GM23338 (cell line): Measurements from ENCODE around the gene FXYD2. TPM values are rescaled to one million over a fixed set of nuclear protein-coding genes. Genes with fewer than 3 reads are reported as not detected.

Experiments
- ATAC-seq: fragments of 200-7000 bp; cut with Tn5 transposase; 3 replicates; pipeline ENCODE4 v1.9.1; 2020
- DNase-seq: peaks from one replicate; pipeline ENCODE4 v3.0.0-alpha.2; 2015; ENCODE audit warnings: low spot score
- H2AFZ ChIP-seq: fragments of 200-600 bp; sonication (generic); 2 replicates; pipeline ENCODE4 v1.8.0; 2016; ENCODE audit warnings: antibody characterized with exemption, mild to moderate bottlenecking, moderate library complexity
- H3F3A ChIP-seq: fragments of 200-600 bp; sonication (generic); replicated peaks from 2 replicates; pipeline ENCODE4 v1.8.0; 2017; ENCODE audit warnings: antibody characterized with exemption, mixed run types, low read depth
- H3K27ac ChIP-seq: fragments of 200-600 bp; sonication (generic); 2 replicates; pipeline ENCODE4 v1.6.1; 2016; ENCODE audit warnings: low read depth
- H3K27me3 ChIP-seq: fragments of 200-600 bp; sonication (generic); 2 replicates; pipeline ENCODE4 v1.8.0; 2016; ENCODE audit warnings: mild to moderate bottlenecking, mixed run types, moderate library complexity; ENCODE audit not compliant: insufficient read depth
- H3K36me3 ChIP-seq: fragments of 200-600 bp; sonication (generic); 2 replicates; pipeline ENCODE4 v1.8.0; 2016; ENCODE audit warnings: mild to moderate bottlenecking; ENCODE audit not compliant: insufficient read depth
- H3K4me1 ChIP-seq: fragments of 200-600 bp; sonication (generic); 2 replicates; pipeline ENCODE4 v1.8.0; 2016; ENCODE audit warnings: mild to moderate bottlenecking, moderate library complexity; ENCODE audit not compliant: insufficient read depth
- H3K4me2 ChIP-seq: fragments of 200-600 bp; sonication (generic); 2 replicates; pipeline ENCODE4 v1.7.1; 2017; ENCODE audit warnings: mixed run types
- H3K4me3 ChIP-seq: fragments of 200-600 bp; sonication (generic); 2 replicates; pipeline ENCODE4 v1.6.1; 2016; ENCODE audit warnings: mixed run types
- H3K79me2 ChIP-seq: fragments of 200-600 bp; sonication (generic); replicated peaks from 2 replicates; pipeline ENCODE4 v1.8.0; 2017; ENCODE audit warnings: mild to moderate bottlenecking; ENCODE audit not compliant: insufficient read depth
- H3K9me2 ChIP-seq: fragments of 200-600 bp; sonication (generic); 2 replicates; pipeline ENCODE4 v1.8.0; 2017; ENCODE audit not compliant: insufficient read depth
- H4K20me1 ChIP-seq: fragments of 200-600 bp; sonication (generic); replicated peaks from 2 replicates; pipeline ENCODE4 v1.8.0; 2017; ENCODE audit warnings: mild to moderate bottlenecking; ENCODE audit not compliant: insufficient read depth
- H3K27ac Mint-ChIP-seq: 2 replicates; pipeline ENCODE4 v1.8.0; 2020; ENCODE audit warnings: inconsistent platforms, mild to moderate bottlenecking, moderate library complexity, mixed read lengths
- H3K27me3 Mint-ChIP-seq: 3 replicates; pipeline ENCODE4 v1.8.0; 2022; ENCODE audit warnings: low read depth, mild to moderate bottlenecking, moderate library complexity, mixed read lengths, inconsistent platforms; ENCODE audit not compliant: insufficient read depth, poor library complexity
- H3K36me3 Mint-ChIP-seq: 3 replicates; pipeline ENCODE4 v1.8.0; 2021; ENCODE audit warnings: low read depth, mild to moderate bottlenecking, inconsistent platforms, moderate library complexity, mixed read lengths
- H3K4me1 Mint-ChIP-seq: 3 replicates; pipeline ENCODE4 v1.8.0; 2020; ENCODE audit warnings: mild to moderate bottlenecking, inconsistent platforms, mixed read lengths
- H3K4me3 Mint-ChIP-seq: 3 replicates; pipeline ENCODE4 v1.8.0; 2021; ENCODE audit warnings: moderate library complexity, mild to moderate bottlenecking, inconsistent platforms, mixed read lengths
- H3K9me3 Mint-ChIP-seq: 3 replicates; pipeline ENCODE4 v1.8.0; 2020; ENCODE audit warnings: moderate library complexity, mild to moderate bottlenecking, inconsistent platforms, mixed read lengths
- CREB1 ChIP-seq: fragments of 250-450 bp; sonication (Bioruptor Pico); IDR thresholded peaks from 2 replicates; pipeline ENCODE4 v1.5.0; 2020; ENCODE audit warnings: low read depth, mild to moderate bottlenecking, moderate library complexity
- EZH2 ChIP-seq: fragments of 200-600 bp; sonication (generic); IDR thresholded peaks from one replicate; pipeline ENCODE4 v1.8.0; 2017; ENCODE audit warnings: antibody characterized with exemption, mild to moderate bottlenecking, low read depth; ENCODE audit not compliant: unreplicated experiment
- EZH2phosphoT487 ChIP-seq: fragments of 200-600 bp; sonication (generic); IDR thresholded peaks from one replicate; pipeline ENCODE4 v1.8.1; 2018; ENCODE audit warnings: antibody characterized with exemption; ENCODE audit not compliant: unreplicated experiment
- JUNB ChIP-seq: IDR thresholded peaks from one replicate; pipeline ENCODE4 v1.6.1; 2016; ENCODE audit warnings: antibody characterized with exemption; ENCODE audit not compliant: unreplicated experiment
- NANOG ChIP-seq: IDR thresholded peaks from 2 replicates; pipeline ENCODE4 v1.6.1; 2016; ENCODE audit warnings: antibody characterized with exemption, borderline replicate concordance
- STAT1 ChIP-seq: IDR thresholded peaks from one replicate; pipeline ENCODE4 v1.6.1; 2016; ENCODE audit warnings: antibody characterized with exemption; ENCODE audit not compliant: unreplicated experiment
- ZNF114 ChIP-seq: fragments of 250-450 bp; sonication (Bioruptor Pico); IDR thresholded peaks from 2 replicates; pipeline ENCODE4 v1.5.0; 2020; ENCODE audit warnings: mild to moderate bottlenecking, moderate library complexity
- ZNF331 ChIP-seq: fragments of 250-450 bp; sonication (Bioruptor Pico); IDR thresholded peaks from 2 replicates; pipeline ENCODE4 v1.5.0; 2020; ENCODE audit warnings: low read depth, mild to moderate bottlenecking, moderate library complexity
- polyA plus RNA-seq: library from polyadenylated mRNA; unstranded; fragments of >200 nt; fragmentation: Nextera tagmentation; extraction: Ambion mirVana; gene quantifications from 2 replicates; pipeline ENCODE4 v1.2.1, GENCODE V29; 2016
- total RNA-seq: library from RNA; depleted of rRNA; stranded (reverse); fragments of >200 nt; shearing (Covaris generic); gene quantifications from 2 replicates; pipeline ENCODE4 v1.2.3, GENCODE V29; 2014
- TF ChIP-seq, protein P1 (sequence below): IDR thresholded peaks from one replicate; pipeline ENCODE4 v1.6.1; 2018; ENCODE audit warnings: antibody characterized with exemption; ENCODE audit not compliant: unreplicated experiment
- TF ChIP-seq, protein P2 (sequence below): IDR thresholded peaks from 2 replicates; pipeline ENCODE4 v1.6.1; 2016; ENCODE audit warnings: antibody characterized with exemption
- TF ChIP-seq, protein P3 (sequence below), 2 experiments: fragments of 200-600 bp in 1 of 2; sonication (generic) in 1 of 2; conservative IDR thresholded peaks; 2 replicates each; pipeline versions ENCODE4 v1.5.1 to v1.6.1; 2016 to 2017; ENCODE audit warnings: antibody characterized with exemption in 2 of 2, low read depth in 2 of 2, mild to moderate bottlenecking in 2 of 2, moderate library complexity in 1 of 2
- TF ChIP-seq, protein P4 (sequence below): fragments of 250-450 bp; sonication (Bioruptor Pico); IDR thresholded peaks from 2 replicates; pipeline ENCODE4 v1.5.0; 2020; ENCODE audit warnings: mild to moderate bottlenecking, moderate library complexity

The FXYD2 gene
- total and polyA plus RNA-seq, 2 experiments from 2014 or later, result 0.59 to 1.4 TPM

DNA sequence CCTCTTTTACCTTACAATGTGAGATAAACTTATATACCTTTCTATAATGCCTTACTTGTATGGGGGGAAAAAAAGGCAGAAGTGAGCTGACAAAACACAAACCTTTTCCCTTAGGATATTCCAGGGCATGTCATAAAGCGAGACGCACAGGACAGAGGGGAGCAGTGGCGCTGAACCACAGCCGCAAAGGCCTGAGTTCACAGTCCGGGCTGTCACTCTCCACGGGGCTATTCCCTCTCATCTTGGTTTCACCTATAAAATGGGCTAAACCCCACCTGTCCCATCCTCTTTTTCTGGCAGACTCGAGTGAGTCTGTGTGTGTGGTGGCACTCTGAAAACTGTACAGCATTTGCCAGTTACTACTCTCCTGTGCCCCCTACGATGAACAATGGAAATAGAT lies 14.4 kb upstream of the FXYD2 start (continued):
- TF ChIP-seq, protein P1, sequence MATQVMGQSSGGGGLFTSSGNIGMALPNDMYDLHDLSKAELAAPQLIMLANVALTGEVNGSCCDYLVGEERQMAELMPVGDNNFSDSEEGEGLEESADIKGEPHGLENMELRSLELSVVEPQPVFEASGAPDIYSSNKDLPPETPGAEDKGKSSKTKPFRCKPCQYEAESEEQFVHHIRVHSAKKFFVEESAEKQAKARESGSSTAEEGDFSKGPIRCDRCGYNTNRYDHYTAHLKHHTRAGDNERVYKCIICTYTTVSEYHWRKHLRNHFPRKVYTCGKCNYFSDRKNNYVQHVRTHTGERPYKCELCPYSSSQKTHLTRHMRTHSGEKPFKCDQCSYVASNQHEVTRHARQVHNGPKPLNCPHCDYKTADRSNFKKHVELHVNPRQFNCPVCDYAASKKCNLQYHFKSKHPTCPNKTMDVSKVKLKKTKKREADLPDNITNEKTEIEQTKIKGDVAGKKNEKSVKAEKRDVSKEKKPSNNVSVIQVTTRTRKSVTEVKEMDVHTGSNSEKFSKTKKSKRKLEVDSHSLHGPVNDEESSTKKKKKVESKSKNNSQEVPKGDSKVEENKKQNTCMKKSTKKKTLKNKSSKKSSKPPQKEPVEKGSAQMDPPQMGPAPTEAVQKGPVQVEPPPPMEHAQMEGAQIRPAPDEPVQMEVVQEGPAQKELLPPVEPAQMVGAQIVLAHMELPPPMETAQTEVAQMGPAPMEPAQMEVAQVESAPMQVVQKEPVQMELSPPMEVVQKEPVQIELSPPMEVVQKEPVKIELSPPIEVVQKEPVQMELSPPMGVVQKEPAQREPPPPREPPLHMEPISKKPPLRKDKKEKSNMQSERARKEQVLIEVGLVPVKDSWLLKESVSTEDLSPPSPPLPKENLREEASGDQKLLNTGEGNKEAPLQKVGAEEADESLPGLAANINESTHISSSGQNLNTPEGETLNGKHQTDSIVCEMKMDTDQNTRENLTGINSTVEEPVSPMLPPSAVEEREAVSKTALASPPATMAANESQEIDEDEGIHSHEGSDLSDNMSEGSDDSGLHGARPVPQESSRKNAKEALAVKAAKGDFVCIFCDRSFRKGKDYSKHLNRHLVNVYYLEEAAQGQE, result no peak
- TF ChIP-seq STAT1 (no peak), ZNF114 (no peak), EZH2phosphoT487 (no peak), ZNF331 (CRISPR knock-in tag) (no peak), JUNB (no peak), EZH2 (no peak)
- TF ChIP-seq, protein P2, sequence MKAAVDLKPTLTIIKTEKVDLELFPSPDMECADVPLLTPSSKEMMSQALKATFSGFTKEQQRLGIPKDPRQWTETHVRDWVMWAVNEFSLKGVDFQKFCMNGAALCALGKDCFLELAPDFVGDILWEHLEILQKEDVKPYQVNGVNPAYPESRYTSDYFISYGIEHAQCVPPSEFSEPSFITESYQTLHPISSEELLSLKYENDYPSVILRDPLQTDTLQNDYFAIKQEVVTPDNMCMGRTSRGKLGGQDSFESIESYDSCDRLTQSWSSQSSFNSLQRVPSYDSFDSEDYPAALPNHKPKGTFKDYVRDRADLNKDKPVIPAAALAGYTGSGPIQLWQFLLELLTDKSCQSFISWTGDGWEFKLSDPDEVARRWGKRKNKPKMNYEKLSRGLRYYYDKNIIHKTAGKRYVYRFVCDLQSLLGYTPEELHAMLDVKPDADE, result no peak
- TF ChIP-seq, protein P3, sequence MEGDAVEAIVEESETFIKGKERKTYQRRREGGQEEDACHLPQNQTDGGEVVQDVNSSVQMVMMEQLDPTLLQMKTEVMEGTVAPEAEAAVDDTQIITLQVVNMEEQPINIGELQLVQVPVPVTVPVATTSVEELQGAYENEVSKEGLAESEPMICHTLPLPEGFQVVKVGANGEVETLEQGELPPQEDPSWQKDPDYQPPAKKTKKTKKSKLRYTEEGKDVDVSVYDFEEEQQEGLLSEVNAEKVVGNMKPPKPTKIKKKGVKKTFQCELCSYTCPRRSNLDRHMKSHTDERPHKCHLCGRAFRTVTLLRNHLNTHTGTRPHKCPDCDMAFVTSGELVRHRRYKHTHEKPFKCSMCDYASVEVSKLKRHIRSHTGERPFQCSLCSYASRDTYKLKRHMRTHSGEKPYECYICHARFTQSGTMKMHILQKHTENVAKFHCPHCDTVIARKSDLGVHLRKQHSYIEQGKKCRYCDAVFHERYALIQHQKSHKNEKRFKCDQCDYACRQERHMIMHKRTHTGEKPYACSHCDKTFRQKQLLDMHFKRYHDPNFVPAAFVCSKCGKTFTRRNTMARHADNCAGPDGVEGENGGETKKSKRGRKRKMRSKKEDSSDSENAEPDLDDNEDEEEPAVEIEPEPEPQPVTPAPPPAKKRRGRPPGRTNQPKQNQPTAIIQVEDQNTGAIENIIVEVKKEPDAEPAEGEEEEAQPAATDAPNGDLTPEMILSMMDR (conservative IDR thresholded peaks at IDR 0.05; ENCODE audit: low read depth in 2 of 2), result no peak

DNA sequence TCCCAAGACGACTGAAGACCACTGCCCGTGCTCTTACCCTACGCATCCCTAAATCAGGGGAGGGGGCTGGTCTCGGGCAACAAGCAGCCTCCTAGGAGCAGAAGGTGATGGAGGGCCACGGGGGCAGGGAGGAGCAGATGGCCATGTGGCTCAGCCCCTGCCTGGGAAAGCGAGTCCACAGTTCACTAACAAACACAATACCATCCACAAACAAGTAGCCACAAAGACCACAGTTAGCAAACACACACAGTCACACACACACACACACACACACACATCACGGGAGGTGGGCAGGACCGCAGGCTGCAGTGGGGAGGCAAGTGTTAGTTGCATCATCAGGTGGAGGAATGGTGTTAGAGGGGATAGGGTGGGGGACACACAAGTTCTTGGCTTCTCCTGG lies 13.2 kb upstream of the FXYD2 start:
- Histone ChIP-seq H3K9me2 (no peaks in the 10 kb centered on the region), H2AFZ (no peak overlapping the region), H3F3A (no peaks in the 10 kb centered on the region), H3K4me1 (no peaks in the 10 kb centered on the region), H3K27me3 (no peaks in the 10 kb centered on the region), H3K4me3 (no peak overlapping the region), H3K36me3 (no peaks in the 10 kb centered on the region), H4K20me1 (no peaks in the 10 kb centered on the region), H3K4me2 (no peak overlapping the region), H3K27ac (no peak overlapping the region), H3K79me2 (no peaks in the 10 kb centered on the region)
- Mint-ChIP-seq H3K36me3 (no peaks in the 10 kb centered on the region), H3K4me1 (peaks cover 15% of the 10 kb centered on the region), H3K4me3 (no peak overlapping the region), H3K9me3 (no peaks in the 10 kb centered on the region), H3K27me3 (peaks cover 2% of the 10 kb centered on the region), H3K27ac (no peak overlapping the region)
- DNase-seq (no peak), ATAC-seq (no peak)
- TF ChIP-seq CREB1 (CRISPR knock-in tag) (no peak), NANOG (no peak), JUNB (no peak), ZNF114 (no peak), EZH2phosphoT487 (no peak)
- TF ChIP-seq, protein P2, result no peak
- TF ChIP-seq, protein P4, sequence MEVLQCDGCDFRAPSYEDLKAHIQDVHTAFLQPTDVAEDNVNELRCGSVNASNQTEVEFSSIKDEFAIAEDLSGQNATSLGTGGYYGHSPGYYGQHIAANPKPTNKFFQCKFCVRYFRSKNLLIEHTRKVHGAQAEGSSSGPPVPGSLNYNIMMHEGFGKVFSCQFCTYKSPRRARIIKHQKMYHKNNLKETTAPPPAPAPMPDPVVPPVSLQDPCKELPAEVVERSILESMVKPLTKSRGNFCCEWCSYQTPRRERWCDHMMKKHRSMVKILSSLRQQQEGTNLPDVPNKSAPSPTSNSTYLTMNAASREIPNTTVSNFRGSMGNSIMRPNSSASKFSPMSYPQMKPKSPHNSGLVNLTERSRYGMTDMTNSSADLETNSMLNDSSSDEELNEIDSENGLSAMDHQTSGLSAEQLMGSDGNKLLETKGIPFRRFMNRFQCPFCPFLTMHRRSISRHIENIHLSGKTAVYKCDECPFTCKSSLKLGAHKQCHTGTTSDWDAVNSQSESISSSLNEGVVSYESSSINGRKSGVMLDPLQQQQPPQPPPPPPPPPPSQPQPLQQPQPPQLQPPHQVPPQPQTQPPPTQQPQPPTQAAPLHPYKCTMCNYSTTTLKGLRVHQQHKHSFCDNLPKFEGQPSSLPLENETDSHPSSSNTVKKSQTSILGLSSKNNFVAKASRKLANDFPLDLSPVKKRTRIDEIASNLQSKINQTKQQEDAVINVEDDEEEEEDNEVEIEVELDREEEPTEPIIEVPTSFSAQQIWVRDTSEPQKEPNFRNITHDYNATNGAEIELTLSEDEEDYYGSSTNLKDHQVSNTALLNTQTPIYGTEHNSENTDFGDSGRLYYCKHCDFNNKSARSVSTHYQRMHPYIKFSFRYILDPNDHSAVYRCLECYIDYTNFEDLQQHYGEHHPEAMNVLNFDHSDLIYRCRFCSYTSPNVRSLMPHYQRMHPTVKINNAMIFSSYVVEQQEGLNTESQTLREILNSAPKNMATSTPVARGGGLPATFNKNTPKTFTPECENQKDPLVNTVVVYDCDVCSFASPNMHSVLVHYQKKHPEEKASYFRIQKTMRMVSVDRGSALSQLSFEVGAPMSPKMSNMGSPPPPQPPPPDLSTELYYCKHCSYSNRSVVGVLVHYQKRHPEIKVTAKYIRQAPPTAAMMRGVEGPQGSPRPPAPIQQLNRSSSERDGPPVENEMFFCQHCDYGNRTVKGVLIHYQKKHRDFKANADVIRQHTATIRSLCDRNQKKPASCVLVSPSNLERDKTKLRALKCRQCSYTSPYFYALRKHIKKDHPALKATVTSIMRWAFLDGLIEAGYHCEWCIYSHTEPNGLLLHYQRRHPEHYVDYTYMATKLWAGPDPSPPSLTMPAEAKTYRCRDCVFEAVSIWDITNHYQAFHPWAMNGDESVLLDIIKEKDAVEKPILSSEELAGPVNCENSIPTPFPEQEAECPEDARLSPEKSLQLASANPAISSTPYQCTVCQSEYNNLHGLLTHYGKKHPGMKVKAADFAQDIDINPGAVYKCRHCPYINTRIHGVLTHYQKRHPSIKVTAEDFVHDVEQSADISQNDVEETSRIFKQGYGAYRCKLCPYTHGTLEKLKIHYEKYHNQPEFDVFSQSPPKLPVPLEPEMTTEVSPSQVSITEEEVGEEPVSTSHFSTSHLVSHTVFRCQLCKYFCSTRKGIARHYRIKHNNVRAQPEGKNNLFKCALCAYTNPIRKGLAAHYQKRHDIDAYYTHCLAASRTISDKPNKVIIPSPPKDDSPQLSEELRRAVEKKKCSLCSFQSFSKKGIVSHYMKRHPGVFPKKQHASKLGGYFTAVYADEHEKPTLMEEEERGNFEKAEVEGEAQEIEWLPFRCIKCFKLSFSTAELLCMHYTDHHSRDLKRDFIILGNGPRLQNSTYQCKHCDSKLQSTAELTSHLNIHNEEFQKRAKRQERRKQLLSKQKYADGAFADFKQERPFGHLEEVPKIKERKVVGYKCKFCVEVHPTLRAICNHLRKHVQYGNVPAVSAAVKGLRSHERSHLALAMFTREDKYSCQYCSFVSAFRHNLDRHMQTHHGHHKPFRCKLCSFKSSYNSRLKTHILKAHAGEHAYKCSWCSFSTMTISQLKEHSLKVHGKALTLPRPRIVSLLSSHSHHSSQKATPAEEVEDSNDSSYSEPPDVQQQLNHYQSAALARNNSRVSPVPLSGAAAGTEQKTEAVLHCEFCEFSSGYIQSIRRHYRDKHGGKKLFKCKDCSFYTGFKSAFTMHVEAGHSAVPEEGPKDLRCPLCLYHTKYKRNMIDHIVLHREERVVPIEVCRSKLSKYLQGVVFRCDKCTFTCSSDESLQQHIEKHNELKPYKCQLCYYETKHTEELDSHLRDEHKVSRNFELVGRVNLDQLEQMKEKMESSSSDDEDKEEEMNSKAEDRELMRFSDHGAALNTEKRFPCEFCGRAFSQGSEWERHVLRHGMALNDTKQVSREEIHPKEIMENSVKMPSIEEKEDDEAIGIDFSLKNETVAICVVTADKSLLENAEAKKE, result no peak
